Measurements from ENCODE around the gene IER3. TPM values are rescaled to one million over a fixed set of nuclear protein-coding genes. Genes with fewer than 3 reads are reported as not detected.
A peak's percentile ranks its signal among the peaks of the same experiment; 100 is the strongest.

The IER3 gene
- total and polyA plus RNA-seq, 9 of the 15 experiments (the other 6 are each of a cell fraction or from before 2014, with no cell fraction given): 1.5 to 30.0 (median 11.5) TPM

GRCh38 chr6:30747300-30747687, 2.9 kb upstream of the IER3 start:
- ChIA-PET POLR2A (interaction anchor here (0.6 to 1.2 kb wide), 7 partner anchors 9 to 262 kb away, joined by 3 to 4 read pairs (median 3); no protein-coding TSS in a partner anchor), CTCF (ENCODE audit: low intra/inter-chr PET ratio) (no interaction called here)
- DNase-seq (ENCODE audit: extremely low read depth in 1 of 4, low spot score in 3 of 4) (no peak), ATAC-seq (no peak), FAIRE-seq (no peak)
- Histone ChIP-seq H2AFZ (ENCODE audit: low read depth, low read length) (no peak overlapping the region), H3K4me3 (no peak overlapping the region), H3K4me2 (ENCODE audit: insufficient read depth, low read length) (no peak overlapping the region), H4K20me1 (replicated peaks; ENCODE audit: control insufficient read depth, insufficient read depth, low read length) (peaks cover 4% of the 10 kb centered on the region; the same call in 1 of the 2 replicates), H3K4me1 (replicated peaks in 1 of 2; ENCODE audit: control insufficient read depth in 2 of 2, insufficient read depth in 2 of 2, low read length in 2 of 2) (peaks cover 27 to 35% of the 10 kb centered on the region in 2 experiments), H3K9ac (ENCODE audit: insufficient read depth in 1 of 2, low read depth in 2 of 2, low read length in 2 of 2) (peak overlapping the region in 1 of 2 experiments; percentile 45; a peak in 1 of 4 replicates), H3K79me2 (ENCODE audit: control insufficient read depth, insufficient read depth, low read length) (peaks cover 19% of the 10 kb centered on the region), H3K9me1 (ENCODE audit: control insufficient read depth, insufficient read depth, low read length) (no peaks in the 10 kb centered on the region), H3K36me3 (ENCODE audit: control insufficient read depth, insufficient read depth, low read length) (no peaks in the 10 kb centered on the region), H3K27me3 (ENCODE audit: control insufficient read depth in 2 of 2, insufficient read depth in 2 of 2, low read length in 2 of 2) (no peaks in the 10 kb centered on the region), H3K27ac (ENCODE audit: extremely low read depth, low read depth, low read length) (no peak overlapping the region), H3K9me3 (replicated peaks; ENCODE audit: control insufficient read depth, insufficient read depth, low read depth, low read length) (no peaks in the 10 kb centered on the region)
- BruUV-seq (replicated peaks): no TSS peak
- TF ChIP-seq DNMT1 (IDR thresholded peaks at IDR 0.05) (no peak), ESRRA (IDR thresholded peaks at IDR 0.05; ENCODE audit: borderline replicate concordance, low read depth) (peak; percentile 77), ZFP36 (IDR thresholded peaks at IDR 0.05; ENCODE audit: low read depth, low read length, partially characterized antibody) (peak; percentile 79), SLC30A9 (CRISPR knock-in tag; IDR thresholded peaks at IDR 0.05) (no peak)
- intact Hi-C loops (cut with micrococcal nuclease): no loop called here
- 79% methylated on average over 1 of the region's 1 CpG for WGBS (ENCODE audit: insufficient coverage, low coverage, missing lambda C conversion rate)
- in situ Hi-C loops (cut with MboI): loop anchor here (5.0 kb wide), 1 partner anchor 65 kb away; no protein-coding TSS in a partner anchor
